Right cardiac atrium (tissue), 5 donors: ENCODE data around the gene PAX8. TPM values are rescaled to one million over a fixed set of nuclear protein-coding genes. Genes with fewer than 3 reads are reported as not detected.

Experiments
- ATAC-seq, 2 donors: fragments of 200-7000 bp; cut with Tn5 transposase; one replicate each; pipeline versions ENCODE4 v1.8.0 to v1.9.1; 2020; ENCODE audit warnings: moderate library complexity in 2 of 2, mild to moderate bottlenecking in 1 of 2
- DNase-seq, 3 donors: peaks; one replicate each; pipeline ENCODE4 v3.0.0-alpha.2; 2020
- H3K27ac ChIP-seq: one replicate; pipeline ENCODE4 v1.5.1; 2013; ENCODE audit warnings: mild to moderate bottlenecking, low read length, control low read depth, moderate library complexity
- H3K27me3 ChIP-seq: one replicate; pipeline ENCODE4 v1.6.1; 2013; ENCODE audit not compliant: control insufficient read depth, insufficient read depth
- H3K4me1 ChIP-seq: one replicate; pipeline ENCODE4 v1.6.1; 2013; ENCODE audit warnings: low read length; ENCODE audit not compliant: control insufficient read depth, insufficient read depth
- H3K4me3 ChIP-seq: one replicate; pipeline ENCODE4 v1.5.1; 2013; ENCODE audit warnings: low read length, control low read depth
- H3K9me3 ChIP-seq: one replicate; pipeline ENCODE4 v1.6.1; 2013; ENCODE audit warnings: low read length; ENCODE audit not compliant: control insufficient read depth
- WGBS: extraction: QIAGEN DNeasy Blood & Tissue Kit; methylation state at CpG from one replicate; pipeline ENCODE4 v1.1.7; 2013; 5-methylcytosine and 5-hydroxymethylcytosine counted together
- intact Hi-C, 4 donors: fragments of 100-400 bp; cut with DNase I; formaldehyde crosslinking; loops; one replicate each; pipeline versions ENCODE4 v1.11.0 to v1.14.0; 2022 to 2023
- polyA plus RNA-seq: library from polyadenylated mRNA; stranded (reverse); fragments of 200-250 nt; gene quantifications from one replicate; pipeline ENCODE4 v1.2.3, GENCODE V29; 2013
- total RNA-seq, 4 donors: library from RNA; stranded (reverse); fragmentation: NEBNext Ultra II Directional; extraction: Animal tissue kit (Norgen Biotek cat#: 25700); gene quantifications; one replicate each; pipeline ENCODE4 v1.2.1, GENCODE V29; 2021
- donor health status: healthy with polysubstance abuse.
- donor health status: DM: no; HTN: yes; CAD: no.
- donor health status: DM: no; HTN: no; CAD: no.
- donor health status: DM: no; HTN: yes; CAD: no; lungs with severe emphysema.
- donor health status: DM: yes; HTN: yes; CAD: no.

Gene PAX8
- total and polyA plus RNA-seq, 5 donors = 0.05 to 1.9 (median 0.40) TPM; not detected in 1

DNA sequence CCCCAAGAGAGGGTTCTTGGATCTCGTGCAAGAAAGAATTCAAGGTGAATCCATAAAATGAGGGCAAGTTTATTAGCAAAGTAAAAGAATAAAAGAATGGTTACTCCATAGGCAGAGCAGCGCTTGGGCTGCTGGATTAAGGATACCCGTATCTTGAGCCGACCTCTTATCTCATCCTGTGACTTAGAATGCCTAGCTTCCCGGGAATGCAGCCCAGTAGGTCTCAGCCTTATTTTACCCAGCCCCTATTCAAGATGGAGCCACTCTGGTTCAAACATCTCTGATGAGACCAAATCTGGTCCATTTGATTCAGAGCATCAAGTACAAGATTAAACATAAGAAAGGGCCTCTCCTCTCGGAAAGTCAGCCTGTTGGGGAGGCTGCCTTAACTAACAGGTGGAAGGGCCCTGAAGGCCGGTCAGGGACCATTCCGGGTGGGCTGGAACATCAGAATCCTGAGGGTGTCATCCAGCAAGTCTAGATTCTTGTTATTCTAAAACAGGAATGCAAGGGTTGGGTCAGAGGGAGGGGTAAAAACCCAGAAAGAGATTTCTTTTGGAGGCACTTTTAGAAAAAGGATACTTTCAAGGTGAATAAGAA is 99.2 kb downstream of the PAX8 start:
- H3K9me3 ChIP-seq = no peaks in the 10 kb centered on the region
- WGBS = 73% methylated on average over 8 of the region's 8 CpGs
- no peak for ATAC-seq
- H3K27me3 ChIP-seq = no peaks in the 10 kb centered on the region
- H3K4me1 ChIP-seq = peaks cover 2% of the 10 kb centered on the region
- intact Hi-C loops = no loop called here
- no peak overlapping the region for H3K27ac ChIP-seq
- no peak overlapping the region for H3K4me3 ChIP-seq
- no peak for DNase-seq

DNA sequence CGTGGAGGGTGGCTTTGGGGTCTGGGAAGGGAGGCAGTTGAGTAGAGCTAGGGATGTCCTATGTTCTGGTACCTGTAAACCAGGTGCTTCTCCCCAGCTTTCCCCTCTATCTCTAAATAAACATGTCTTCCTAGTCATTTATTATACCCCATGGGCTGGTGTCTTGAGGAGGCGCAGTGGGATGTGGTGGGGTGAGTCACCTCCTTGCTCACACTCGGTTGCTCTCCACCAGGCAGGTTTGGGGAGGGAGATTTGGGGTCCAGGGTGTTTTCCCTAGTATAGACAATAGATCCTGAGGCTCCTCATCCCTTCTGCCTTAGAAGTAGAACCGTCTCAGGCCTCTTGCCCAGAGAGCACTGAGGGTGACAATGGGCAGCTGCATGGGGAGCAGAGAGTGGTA is 99.8 kb downstream of the PAX8 start:
- no peak for DNase-seq
- Histone ChIP-seq H3K27me3 (no peaks in the 10 kb centered on the region), H3K4me1 (peaks cover 2% of the 10 kb centered on the region), H3K27ac (no peak overlapping the region), H3K4me3 (no peak overlapping the region), H3K9me3 (no peaks in the 10 kb centered on the region)
- intact Hi-C loops = no loop called here
- ATAC-seq = no peak
- 75% methylated on average over 4 of the region's 4 CpGs for WGBS

DNA sequence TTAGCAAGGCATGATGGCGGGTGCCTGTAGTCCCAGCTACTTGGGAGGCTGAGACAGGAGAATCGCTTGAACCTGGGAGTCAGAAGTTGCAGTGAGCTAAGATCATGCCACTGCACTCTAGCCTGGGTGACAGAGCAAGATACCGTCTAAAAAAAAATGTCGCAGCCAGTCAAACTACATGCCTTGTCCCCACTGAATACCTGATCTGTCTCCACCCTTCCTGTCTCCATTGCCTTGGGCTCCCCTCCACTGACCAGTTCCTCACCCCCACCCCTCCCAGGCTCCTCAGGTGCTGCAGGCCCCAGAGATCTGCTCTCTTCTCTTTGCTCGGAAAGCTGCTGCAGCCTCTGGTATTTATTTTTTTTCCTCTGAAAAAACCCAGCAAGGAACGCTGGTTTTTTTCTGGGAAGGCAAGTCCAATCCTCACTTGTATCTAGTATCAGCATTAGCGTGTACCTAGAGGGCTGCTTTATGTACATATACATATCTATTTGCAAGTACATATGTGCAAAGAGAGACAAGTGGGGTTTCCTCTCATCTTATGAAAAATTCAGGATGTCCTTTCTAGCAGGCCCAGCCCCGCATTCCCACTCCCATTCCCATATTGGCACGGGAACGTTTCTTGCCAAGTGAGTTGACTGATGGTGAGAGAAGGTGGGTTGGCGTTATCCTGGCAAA is 100.5 kb downstream of the PAX8 start:
- Histone ChIP-seq H3K27me3 (no peaks in the 10 kb centered on the region), H3K27ac (no peak overlapping the region), H3K4me3 (no peak overlapping the region), H3K9me3 (no peaks in the 10 kb centered on the region), H3K4me1 (peaks cover 2% of the 10 kb centered on the region)
- DNase-seq = no peak
- no peak for ATAC-seq
- 89% methylated on average over 11 of the region's 11 CpGs for WGBS
- intact Hi-C loops = no loop called here

DNA sequence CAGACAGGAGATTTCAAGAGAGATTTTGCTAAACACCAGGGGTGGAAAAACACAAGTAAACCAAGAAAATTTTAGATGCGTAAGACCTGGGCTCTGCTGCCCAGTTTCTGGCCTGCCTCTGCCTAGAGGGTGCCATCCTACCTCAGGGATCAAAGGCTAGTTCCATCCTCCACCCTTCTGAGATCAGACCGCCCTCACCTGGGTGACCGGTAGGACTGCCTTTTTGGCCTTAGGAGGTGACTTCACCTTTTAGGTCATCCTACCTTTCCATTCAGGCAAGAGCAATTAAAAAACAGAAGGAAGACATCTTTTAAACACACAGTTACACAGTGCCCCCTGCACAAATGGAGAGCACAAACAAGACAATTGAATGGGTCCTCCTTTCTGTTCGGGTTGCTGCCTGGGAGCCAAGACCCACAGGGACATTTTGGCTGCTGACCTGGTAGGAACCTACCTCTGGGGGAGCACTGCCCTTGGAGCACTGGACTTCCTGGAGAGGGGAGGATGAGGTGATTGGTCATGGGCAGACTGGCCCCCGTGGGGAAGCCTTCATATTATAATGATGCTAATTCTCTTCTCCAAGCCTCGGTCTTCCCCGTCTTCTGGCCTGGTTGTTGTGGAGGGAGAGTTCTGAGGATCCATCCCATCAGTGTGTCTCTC is 101.9 kb downstream of the PAX8 start:
- H3K4me3 ChIP-seq = no peak overlapping the region
- DNase-seq = no peak
- WGBS = 91% methylated on average over 7 of the region's 7 CpGs
- H3K9me3 ChIP-seq = no peaks in the 10 kb centered on the region
- intact Hi-C loops = no loop called here
- no peak overlapping the region for H3K27ac ChIP-seq
- ATAC-seq = no peak
- H3K27me3 ChIP-seq = no peaks in the 10 kb centered on the region
- H3K4me1 ChIP-seq = peaks cover 2% of the 10 kb centered on the region

DNA sequence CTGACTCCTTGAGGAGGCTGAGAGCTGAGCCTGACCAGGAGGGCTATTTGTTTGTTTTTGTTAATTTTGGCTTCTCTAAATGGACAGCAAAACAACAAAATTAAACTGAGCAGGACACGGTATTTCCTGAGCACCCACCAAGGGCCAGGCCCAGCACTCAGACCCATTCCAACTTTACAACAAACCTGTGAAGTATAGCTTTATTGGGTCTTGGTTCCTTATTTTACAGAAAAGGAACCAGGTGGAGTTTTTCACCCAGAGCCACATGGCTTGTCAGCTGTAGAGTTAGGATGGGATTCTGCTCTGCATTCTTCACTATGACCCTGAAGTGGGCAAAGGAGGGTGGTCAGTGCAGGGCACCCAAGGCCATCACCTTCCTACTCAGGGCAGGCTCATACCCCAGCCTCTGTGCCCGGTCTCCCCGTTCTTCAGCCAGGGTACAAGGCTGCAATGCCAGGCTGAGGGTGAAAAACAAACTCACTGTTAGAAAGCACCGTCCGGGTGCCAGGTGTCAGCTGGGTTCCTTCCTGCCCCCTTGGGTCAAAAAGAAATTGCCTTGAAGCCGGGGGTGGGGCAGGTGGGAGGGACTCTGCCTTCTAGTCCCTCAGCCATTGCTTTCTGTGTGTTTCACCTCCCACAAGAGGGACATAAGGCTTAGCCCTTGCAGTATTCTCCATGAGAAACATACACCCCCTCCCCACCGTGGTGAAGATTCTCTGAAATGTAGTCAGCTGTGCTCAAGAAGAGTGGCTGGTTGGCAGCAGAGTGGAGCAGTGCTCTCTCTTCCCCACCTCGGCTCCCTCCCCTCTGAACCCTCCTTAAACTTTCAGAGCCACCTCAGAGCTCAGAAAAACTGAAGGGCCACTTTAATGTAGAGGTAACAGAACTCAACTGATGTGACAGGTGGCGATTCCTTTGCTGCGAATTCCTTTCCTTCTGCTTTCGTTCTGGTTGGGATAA is 102.7 kb downstream of the PAX8 start:
- WGBS = 65% methylated on average over 11 of the region's 11 CpGs
- no peak for DNase-seq
- no peaks in the 10 kb centered on the region for H3K9me3 ChIP-seq
- H3K27me3 ChIP-seq = no peaks in the 10 kb centered on the region
- no peak for ATAC-seq
- no peak overlapping the region for H3K27ac ChIP-seq
- intact Hi-C loops = no loop called here
- H3K4me1 ChIP-seq = no peaks in the 10 kb centered on the region
- no peak overlapping the region for H3K4me3 ChIP-seq

DNA sequence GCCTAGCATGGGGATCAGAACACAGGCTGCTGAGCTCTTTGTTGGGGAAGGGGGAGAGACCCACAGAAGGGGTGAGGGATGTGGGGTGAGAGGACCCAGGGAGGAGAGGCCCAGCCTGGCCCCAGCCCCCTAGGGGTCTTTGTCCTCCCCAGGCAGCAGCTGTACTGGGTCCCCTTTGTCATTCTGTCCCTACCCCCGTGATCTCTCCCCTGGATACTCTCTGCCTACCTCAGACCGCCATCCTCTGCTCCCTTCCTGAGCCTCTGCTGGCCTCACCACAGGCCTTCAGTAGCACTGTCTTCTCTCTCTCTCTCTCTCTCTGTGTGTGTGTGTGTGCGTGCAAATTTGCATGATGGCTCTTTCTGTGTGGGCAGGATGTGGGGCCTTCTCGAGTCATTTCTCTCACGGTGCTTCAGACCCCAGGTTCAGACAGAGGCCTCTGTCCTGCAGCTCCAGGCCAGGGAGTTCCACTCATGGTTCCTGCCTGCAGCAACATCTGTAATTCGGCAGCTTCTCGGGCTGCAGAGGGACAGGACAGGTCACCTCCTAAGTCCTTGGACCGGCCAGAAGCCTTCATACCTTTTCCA is 103.6 kb downstream of the PAX8 start:
- intact Hi-C loops = no loop called here
- Histone ChIP-seq H3K9me3 (no peaks in the 10 kb centered on the region), H3K27ac (no peak overlapping the region), H3K27me3 (no peaks in the 10 kb centered on the region), H3K4me1 (no peaks in the 10 kb centered on the region), H3K4me3 (no peak overlapping the region)
- WGBS = 62% methylated on average over 8 of the region's 8 CpGs
- ATAC-seq (peak in 1 of 2 donors; percentile 23), DNase-seq (no peak)

DNA sequence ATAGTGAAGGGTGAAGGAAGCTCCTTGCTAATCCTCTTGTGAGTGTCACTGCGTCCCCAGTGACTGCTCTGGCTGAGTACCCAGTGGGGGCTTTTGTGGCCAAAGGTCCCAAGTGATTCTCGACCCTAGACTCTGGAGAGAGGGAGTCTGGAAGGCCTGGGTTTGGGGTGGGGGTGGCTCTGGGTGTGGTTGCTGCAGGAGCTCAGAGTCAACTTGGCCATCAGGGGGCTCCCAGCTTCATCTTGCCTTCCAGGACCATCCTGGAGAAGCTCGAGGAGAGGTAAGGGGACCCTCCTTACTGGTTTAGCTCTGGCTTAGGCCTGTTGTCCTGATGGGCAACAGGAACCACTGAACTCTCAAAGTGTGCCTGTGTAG is 104.4 kb downstream of the PAX8 start:
- DNase-seq (no peak), ATAC-seq (no peak)
- Histone ChIP-seq H3K9me3 (no peaks in the 10 kb centered on the region), H3K4me3 (no peak overlapping the region), H3K27ac (no peak overlapping the region), H3K4me1 (no peaks in the 10 kb centered on the region), H3K27me3 (no peaks in the 10 kb centered on the region)
- WGBS = 69% methylated on average over 3 of the region's 3 CpGs
- intact Hi-C loops = no loop called here

DNA sequence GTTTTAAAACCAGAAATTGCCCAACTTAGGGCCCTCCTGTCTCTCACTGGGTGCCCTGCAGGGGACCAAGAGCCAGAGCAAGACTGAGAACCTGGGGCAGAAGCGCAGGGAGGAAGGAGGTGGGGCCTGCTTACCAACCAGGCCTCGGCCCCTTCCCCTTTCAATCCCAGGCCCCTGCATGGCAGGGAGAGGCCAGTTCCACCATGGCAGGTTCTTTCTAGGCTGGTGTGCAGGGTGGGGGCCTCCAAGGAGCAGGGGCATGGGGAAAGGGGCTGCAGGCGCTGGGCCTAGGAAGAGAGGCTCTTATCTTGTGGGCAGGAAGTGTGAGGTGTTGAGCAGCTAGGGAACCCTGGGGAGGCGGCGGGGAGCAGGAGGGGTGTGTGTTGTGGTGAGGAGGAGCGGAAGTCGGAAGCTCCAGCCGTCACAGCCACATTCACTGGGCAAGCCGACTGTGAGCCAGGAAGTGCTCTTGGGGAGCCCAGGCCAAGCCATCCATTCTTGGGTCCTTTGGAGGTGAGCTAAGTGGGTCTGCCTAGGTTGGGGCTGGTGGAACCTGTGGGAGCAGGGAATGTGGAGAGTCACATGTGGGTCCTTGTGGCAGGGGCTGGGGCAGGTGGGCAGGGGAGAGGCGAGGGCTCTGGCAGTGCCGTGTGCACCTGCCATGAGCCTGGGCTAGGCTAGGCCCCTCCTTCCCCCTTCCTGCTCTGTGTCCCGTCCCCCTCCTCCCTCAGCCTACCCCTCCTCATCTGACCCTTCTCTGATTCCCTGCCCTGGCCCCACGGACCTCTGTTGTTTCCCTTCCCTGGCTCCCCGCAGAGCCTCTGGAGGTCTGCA is 105.0 kb downstream of the PAX8 start, which contains the start of gene PSD4:
TSS of gene PSD4 (plus strand) at position 430 of the 834 bp plus-strand sequence. CDS start 8,486 bp downstream, outside the sequence.
- DNase-seq (peak; percentile 55 to 85 (median 82)), ATAC-seq (peak; percentile 66 to 75)
- intact Hi-C loops = no loop called here
- Histone ChIP-seq H3K27ac (no peak within 1 kb of the TSS), H3K4me3 (no peak within 1 kb of the TSS), H3K27me3 (no peaks in the 10 kb centered on the region), H3K4me1 (no peaks in the 10 kb centered on the region), H3K9me3 (no peaks in the 10 kb centered on the region)
- 56% methylated on average over 14 of the region's 14 CpGs for WGBS

DNA sequence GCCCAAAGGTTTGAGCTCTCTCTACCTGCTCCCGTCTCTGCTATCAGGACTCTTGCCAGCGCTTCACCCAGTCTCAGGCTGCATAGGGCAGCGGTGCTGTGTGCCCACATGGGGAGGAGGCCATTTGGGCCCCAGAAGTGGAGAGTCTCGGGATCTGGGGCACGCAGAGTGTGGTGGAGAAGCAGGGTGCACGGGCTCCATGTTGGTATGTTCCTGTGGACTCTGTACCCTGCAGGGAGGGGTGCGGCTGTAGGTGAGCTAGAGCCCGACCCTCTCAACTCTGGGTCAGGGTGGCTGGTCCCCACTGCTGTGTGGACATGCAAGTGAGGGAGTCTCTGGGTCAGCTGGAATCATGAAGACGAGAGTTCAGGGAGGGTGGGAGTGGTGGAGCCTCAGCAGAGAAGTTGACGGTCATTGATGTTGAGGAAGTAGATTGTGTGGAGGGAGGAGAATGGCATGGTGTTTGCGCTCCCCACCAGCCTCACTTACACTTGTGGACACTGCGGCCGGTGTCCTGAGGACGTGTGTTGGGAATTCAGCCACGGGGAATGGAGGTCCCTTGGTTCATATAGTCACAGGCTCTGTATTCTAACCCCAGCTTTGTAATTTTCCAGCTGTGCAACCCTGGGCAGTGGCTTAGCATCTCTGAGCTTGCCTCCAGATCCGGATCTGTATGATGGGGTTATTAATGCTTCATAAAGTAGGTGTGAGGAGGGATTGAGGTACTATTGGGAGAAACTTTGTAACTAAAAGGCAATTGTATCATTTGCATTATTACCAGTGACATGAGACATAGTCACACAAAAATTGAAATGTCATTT is 105.8 kb downstream of the PAX8 start:
- intact Hi-C loops = no loop called here
- DNase-seq = no peak
- ATAC-seq = no peak
- no peak overlapping the region for H3K4me3 ChIP-seq
- no peaks in the 10 kb centered on the region for H3K4me1 ChIP-seq
- no peaks in the 10 kb centered on the region for H3K9me3 ChIP-seq
- H3K27me3 ChIP-seq = no peaks in the 10 kb centered on the region
- WGBS = 89% methylated on average over 16 of the region's 16 CpGs
- no peak overlapping the region for H3K27ac ChIP-seq
